Karpas-422 (cell line): ENCODE results near the gene TOMM40L. TPM values are rescaled to one million over a fixed set of nuclear protein-coding genes. Genes with fewer than 3 reads are reported as not detected.

Experiments
- DNase-seq: peaks from one replicate; pipeline ENCODE4 v3.0.0-alpha.2; 2015
- H2AFZ ChIP-seq: fragments of 200-600 bp; sonication (generic); 2 replicates; pipeline ENCODE4 v1.6.1; 2014; ENCODE audit warnings: antibody characterized with exemption, low read length, mixed read lengths
- H3K27ac ChIP-seq: fragments of 200-600 bp; sonication (generic); 2 replicates; pipeline ENCODE4 v1.5.1; 2014; ENCODE audit warnings: mild to moderate bottlenecking, low read length, moderate library complexity
- H3K27me3 ChIP-seq: fragments of 200-600 bp; sonication (generic); 2 replicates; pipeline ENCODE4 v1.6.1; 2014; ENCODE audit warnings: low read length, mixed read lengths
- H3K36me3 ChIP-seq: fragments of 200-600 bp; sonication (generic); 2 replicates; pipeline ENCODE4 v1.6.1; 2014; ENCODE audit warnings: low read length, mixed read lengths; ENCODE audit not compliant: insufficient read depth
- H3K4me1 ChIP-seq: fragments of 200-600 bp; sonication (generic); 2 replicates; pipeline ENCODE4 v1.6.1; 2014; ENCODE audit warnings: mild to moderate bottlenecking, low read length, mixed read lengths
- H3K4me2 ChIP-seq: fragments of 200-600 bp; sonication (generic); 2 replicates; pipeline ENCODE4 v1.6.1; 2014; ENCODE audit warnings: low read length, low read depth, mild to moderate bottlenecking; ENCODE audit not compliant: poor library complexity, severe bottlenecking
- H3K4me3 ChIP-seq: fragments of 200-600 bp; sonication (generic); 2 replicates; pipeline ENCODE4 v1.5.1; 2014; ENCODE audit warnings: mild to moderate bottlenecking, antibody characterized with exemption, low read length, mixed read lengths
- H3K79me2 ChIP-seq: fragments of 200-600 bp; sonication (generic); 2 replicates; pipeline ENCODE4 v1.6.1; 2014; ENCODE audit warnings: mild to moderate bottlenecking, low read length, mixed read lengths
- H3K9ac ChIP-seq: fragments of 200-600 bp; sonication (generic); 2 replicates; pipeline ENCODE4 v1.6.0; 2014; ENCODE audit warnings: low read length
- H3K9me2 ChIP-seq: fragments of 200-600 bp; sonication (generic), shearing (Covaris generic); replicated peaks from 2 replicates; pipeline ENCODE4 v1.6.0; 2014; ENCODE audit warnings: mild to moderate bottlenecking, low read length, moderate library complexity; ENCODE audit not compliant: insufficient read depth
- H3K9me3 ChIP-seq: fragments of 300-700, 200-600 bp; sonication (generic); 2 replicates; pipeline ENCODE4 v1.6.1; 2014; ENCODE audit warnings: low read length, mixed read lengths
- H4K20me1 ChIP-seq: fragments of 200-600 bp; sonication (generic); 2 replicates; pipeline ENCODE4 v1.6.1; 2014; ENCODE audit warnings: mild to moderate bottlenecking, antibody characterized with exemption, low read length, low read depth; ENCODE audit not compliant: insufficient read depth
- total RNA-seq: library from RNA; depleted of rRNA; stranded (reverse); fragments of >200 nt; shearing (Covaris generic); gene quantifications from 2 replicates; pipeline ENCODE4 v1.2.3, GENCODE V29; 2014; ENCODE audit warnings: low replicate concordance; rRNA removed

The TOMM40L gene
- total RNA-seq, 1 experiment from 2014 or later, result 9.5 TPM

DNA sequence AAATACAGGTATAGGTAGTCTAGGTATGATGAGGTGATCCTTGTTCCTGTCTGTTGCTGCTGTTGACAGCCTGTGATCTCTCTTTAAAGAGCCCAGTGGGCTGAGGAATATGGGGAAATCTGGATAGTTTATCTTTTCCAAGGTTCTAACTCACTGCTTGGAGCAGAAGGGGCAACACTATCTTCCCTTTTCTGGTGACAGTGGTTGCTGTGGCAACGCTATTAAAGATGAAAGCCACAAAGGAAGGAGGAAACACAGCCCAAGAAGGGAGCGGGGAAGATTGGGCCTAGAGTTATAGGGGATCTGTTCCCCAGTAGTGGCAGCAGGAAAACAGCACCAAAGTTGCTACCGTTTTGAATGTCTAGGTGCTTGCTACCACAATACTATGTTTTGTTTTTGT, 41.5 kb downstream of the TOMM40L start:
- Histone ChIP-seq H3K27ac (no peak overlapping the region), H3K9me2 (no peaks in the 10 kb centered on the region), H3K4me2 (no peak overlapping the region), H3K9ac (no peak overlapping the region), H3K27me3 (no peaks in the 10 kb centered on the region), H3K9me3 (no peaks in the 10 kb centered on the region), H4K20me1 (no peaks in the 10 kb centered on the region), H3K79me2 (no peaks in the 10 kb centered on the region), H3K36me3 (no peaks in the 10 kb centered on the region), H3K4me3 (no peak overlapping the region), H2AFZ (no peak overlapping the region), H3K4me1 (peaks cover 5% of the 10 kb centered on the region; the same call in 1 of the 2 replicates)
- DNase-seq, result no peak

DNA sequence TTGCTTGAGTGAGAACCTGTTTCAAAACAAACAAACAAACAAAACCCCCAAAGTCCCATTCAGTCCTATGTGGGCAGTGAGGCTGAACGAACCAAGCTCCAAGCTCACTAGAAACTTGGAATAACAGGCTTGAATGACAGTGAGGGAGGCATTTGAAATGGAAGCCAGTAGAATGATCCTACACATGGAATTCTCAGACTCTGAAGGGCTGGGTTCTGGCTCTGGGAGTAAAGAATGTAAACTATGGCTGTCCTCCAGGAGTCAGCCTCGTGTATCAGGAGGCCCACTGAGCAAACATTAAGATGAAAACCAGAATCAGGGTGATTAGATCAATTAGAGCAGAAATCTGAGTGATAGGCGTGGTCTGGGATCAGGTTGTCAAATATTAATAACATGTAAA, 47.5 kb downstream of the TOMM40L start:
- H3K36me3 ChIP-seq, result no peaks in the 10 kb centered on the region
- no peak overlapping the region for H2AFZ ChIP-seq
- H3K4me1 ChIP-seq, result no peaks in the 10 kb centered on the region; the same call in 1 of the 2 replicates
- no peak overlapping the region for H3K9ac ChIP-seq
- H3K9me3 ChIP-seq, result no peaks in the 10 kb centered on the region
- H3K27me3 ChIP-seq, result no peaks in the 10 kb centered on the region
- no peak overlapping the region for H3K27ac ChIP-seq
- H3K4me2 ChIP-seq, result no peak overlapping the region
- no peaks in the 10 kb centered on the region for H3K9me2 ChIP-seq
- H3K79me2 ChIP-seq, result no peaks in the 10 kb centered on the region
- DNase-seq, result no peak
- H3K4me3 ChIP-seq, result no peak overlapping the region
- H4K20me1 ChIP-seq, result no peaks in the 10 kb centered on the region

DNA sequence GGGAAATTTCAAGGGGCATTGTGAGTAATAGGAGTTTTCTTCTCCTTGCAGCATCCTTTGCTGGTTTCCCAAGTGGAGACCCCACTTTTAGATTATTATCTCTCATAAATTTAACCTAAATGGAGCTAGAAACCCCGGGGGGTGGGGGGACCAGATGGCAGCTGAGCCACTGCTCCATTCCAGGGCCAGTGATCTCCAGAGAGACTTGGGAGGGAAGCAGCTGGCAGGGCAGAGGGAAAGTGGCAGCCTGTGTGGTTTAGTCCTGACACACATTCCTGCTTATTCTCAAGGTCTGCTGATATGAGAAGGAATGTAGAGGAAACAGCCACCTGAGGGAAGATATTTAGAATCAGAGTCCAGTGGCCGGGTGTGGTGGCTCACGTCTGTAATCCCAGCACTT, 49.0 kb downstream of the TOMM40L start:
- no peaks in the 10 kb centered on the region for H3K9me2 ChIP-seq
- no peak for DNase-seq
- no peak overlapping the region for H3K9ac ChIP-seq
- H3K27me3 ChIP-seq, result no peaks in the 10 kb centered on the region
- H3K27ac ChIP-seq, result no peak overlapping the region
- no peaks in the 10 kb centered on the region for H3K79me2 ChIP-seq
- H2AFZ ChIP-seq, result no peak overlapping the region
- no peaks in the 10 kb centered on the region for H3K36me3 ChIP-seq
- H4K20me1 ChIP-seq, result no peaks in the 10 kb centered on the region
- H3K4me1 ChIP-seq, result no peaks in the 10 kb centered on the region
- no peak overlapping the region for H3K4me3 ChIP-seq
- no peak overlapping the region for H3K4me2 ChIP-seq
- no peaks in the 10 kb centered on the region for H3K9me3 ChIP-seq

Other genes with a start within 250 kb of the TOMM40L start
- 0.36 and 6.5 TPM in 2 replicates for gene F11R, start 204.9 kb upstream of the TOMM40L start, total RNA-seq
- gene TSTD1, start 187.1 kb upstream of the TOMM40L start, total RNA-seq, result 16.0 and 32.3 TPM in 2 replicates
- 61.2 and 111 TPM in 2 replicates for gene USF1, start 180.1 kb upstream of the TOMM40L start, total RNA-seq
- 36.5 and 59.6 TPM in 2 replicates for gene ARHGAP30, start 156.2 kb upstream of the TOMM40L start, total RNA-seq
- not detected in 2 replicates for gene NECTIN4, start 136.5 kb upstream of the TOMM40L start, total RNA-seq
- gene KLHDC9, start 127.7 kb upstream of the TOMM40L start, total RNA-seq, result 6.1 and 11.0 TPM in 2 replicates
- gene PFDN2, start 108.0 kb upstream of the TOMM40L start, total RNA-seq, result 34.1 and 71.0 TPM in 2 replicates
- 41.5 and 44.0 TPM in 2 replicates for gene NIT1, start 108.0 kb upstream of the TOMM40L start, total RNA-seq
- gene DEDD, start 93.4 kb upstream of the TOMM40L start, total RNA-seq, result 24.2 and 25.6 TPM in 2 replicates
- gene UFC1, start 72.1 kb upstream of the TOMM40L start, total RNA-seq, result 72.5 and 100.0 TPM in 2 replicates
- gene USP21, start 66.6 kb upstream of the TOMM40L start, total RNA-seq, result 21.9 and 43.9 TPM in 2 replicates
- gene PPOX, start 59.6 kb upstream of the TOMM40L start, total RNA-seq, result 37.0 and 60.8 TPM in 2 replicates
- gene B4GALT3, start 48.6 kb upstream of the TOMM40L start, total RNA-seq, result 34.9 and 54.7 TPM in 2 replicates
- gene ADAMTS4, start 27.0 kb upstream of the TOMM40L start, total RNA-seq, result 0.15 TPM in 1 of 2 replicates, not detected in the other
- gene NDUFS2, start 23.7 kb upstream of the TOMM40L start, total RNA-seq, result 134 and 167 TPM in 2 replicates
- gene FCER1G, start 10.8 kb upstream of the TOMM40L start, total RNA-seq, result not detected in 2 replicates
- not detected in 2 replicates for gene APOA2, start 2.4 kb upstream of the TOMM40L start, total RNA-seq
- gene NR1I3, start 12.1 kb downstream of the TOMM40L start, total RNA-seq, result not detected in 2 replicates
- 0.14 TPM in 1 of 2 replicates, not detected in the other for gene PCP4L1, start 32.7 kb downstream of the TOMM40L start, total RNA-seq
- 4.0 and 6.9 TPM in 2 replicates for gene MPZ, start 83.9 kb downstream of the TOMM40L start, total RNA-seq
- 14.2 and 48.8 TPM in 2 replicates for gene SDHC, start 88.3 kb downstream of the TOMM40L start, total RNA-seq
- gene CFAP126, start 141.8 kb downstream of the TOMM40L start, total RNA-seq, result not detected in 2 replicates